Measurements from ENCODE around the gene SLC25A39.
"Not testable (repeated sequence)": the region's sequence is repeated elsewhere in the genome, so short reads cannot be mapped to it uniquely, and the experiment has no call there.

Gene SLC25A39

GRCh38 chr17:44334727-44335126 lies 10.1 kb upstream of the SLC25A39 start:
- in situ Hi-C loops (cut with HindIII; ENCODE audit: low sequenced_read_pairs): no loop called here
- no peak for DNase-seq (ENCODE audit: low read depth, low spot score)
- no peak for TF ChIP-seq CTCF (IDR thresholded peaks at IDR 0.05; ENCODE audit: low read depth, low read length)
- no peak overlapping the region for H3K4me3 ChIP-seq (ENCODE audit: low read depth, low read length)

DNA sequence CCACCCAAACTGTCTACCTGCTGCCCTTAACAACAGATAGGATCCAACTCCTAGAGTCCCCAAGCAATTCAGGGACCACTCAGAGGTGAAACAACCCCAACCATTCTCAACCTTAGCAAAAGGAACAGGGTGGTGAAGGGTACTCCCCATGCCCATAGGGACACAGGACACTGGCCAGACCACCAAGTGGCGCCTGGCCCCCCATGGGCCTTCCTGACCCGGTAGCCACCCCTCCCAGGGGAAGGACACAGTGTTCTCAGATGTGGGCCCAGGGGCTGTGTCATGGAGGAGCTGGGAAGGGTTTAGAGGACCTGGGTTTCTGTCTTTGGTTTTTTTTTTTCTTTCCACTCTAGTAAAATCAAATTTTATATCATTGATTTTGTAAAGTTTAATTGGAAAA lies 9.7 kb upstream of the SLC25A39 start:
- no peak for DNase-seq (ENCODE audit: low read depth, low spot score)
- in situ Hi-C loops (cut with HindIII; ENCODE audit: low sequenced_read_pairs): no loop called here
- no peak for TF ChIP-seq CTCF (IDR thresholded peaks at IDR 0.05; ENCODE audit: low read depth, low read length)
- no peak overlapping the region for H3K4me3 ChIP-seq (ENCODE audit: low read depth, low read length)

DNA sequence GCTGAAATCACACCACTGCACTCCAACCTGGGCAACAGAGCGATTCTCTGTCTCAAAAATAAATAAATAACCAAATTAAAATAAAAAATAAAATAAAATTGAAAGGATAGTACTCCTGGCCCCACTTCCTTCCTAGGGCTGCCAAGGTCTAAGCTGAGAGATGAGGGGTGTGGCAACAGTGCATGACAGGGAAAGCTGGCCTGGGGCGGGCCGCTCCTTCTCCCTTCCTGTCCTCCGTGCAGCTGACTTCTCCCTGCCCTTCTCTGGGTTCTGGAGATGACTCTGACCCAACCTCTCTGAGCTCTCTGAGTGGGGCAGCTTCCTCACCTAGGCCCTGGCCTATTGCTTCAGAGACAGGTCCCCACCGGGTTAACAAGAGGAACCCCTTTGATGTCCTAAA lies 8.7 kb upstream of the SLC25A39 start:
- no peak overlapping the region for H3K4me3 ChIP-seq (ENCODE audit: low read depth, low read length)
- no peak for DNase-seq (ENCODE audit: low read depth, low spot score)
- TF ChIP-seq CTCF (IDR thresholded peaks at IDR 0.05; ENCODE audit: low read depth, low read length): no peak
- in situ Hi-C loops (cut with HindIII; ENCODE audit: low sequenced_read_pairs): no loop called here

DNA sequence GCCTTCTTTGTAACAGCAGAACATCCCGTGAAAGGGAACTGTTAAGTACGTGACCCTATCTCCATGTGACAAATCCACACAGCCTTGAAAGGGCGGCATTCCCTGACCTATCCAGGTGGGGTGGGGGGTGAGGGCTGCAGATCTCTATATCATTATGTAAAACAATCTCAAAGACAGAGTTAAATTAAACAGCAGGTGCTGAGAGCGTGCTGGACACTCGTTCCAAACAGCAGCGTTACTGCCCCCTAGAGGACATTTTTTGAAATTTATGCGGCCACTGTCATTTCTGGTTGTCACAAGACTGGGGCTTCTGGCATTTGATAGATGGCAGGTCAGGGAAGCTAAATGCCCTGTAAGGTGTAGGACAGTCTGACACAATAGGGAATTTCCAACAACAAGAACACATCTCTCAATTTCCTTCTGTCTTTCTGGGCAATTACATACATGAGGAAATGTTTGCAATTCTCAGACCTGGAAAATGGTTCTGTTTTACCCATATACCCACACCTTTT lies 6.7 kb upstream of the SLC25A39 start:
- in situ Hi-C loops (cut with HindIII; ENCODE audit: low sequenced_read_pairs): no loop called here
- peak; percentile 70 for TF ChIP-seq CTCF (IDR thresholded peaks at IDR 0.05; ENCODE audit: low read depth, low read length)
- no peak overlapping the region for H3K4me3 ChIP-seq (ENCODE audit: low read depth, low read length)
- DNase-seq (ENCODE audit: low read depth, low spot score): peak; percentile 67

GRCh38 chr17:44330263-44330662 lies 5.6 kb upstream of the SLC25A39 start:
- H3K4me3 ChIP-seq (ENCODE audit: low read depth, low read length); in situ Hi-C loops (cut with HindIII; ENCODE audit: low sequenced_read_pairs); DNase-seq (ENCODE audit: low read depth, low spot score): not testable (repeated sequence)

DNA sequence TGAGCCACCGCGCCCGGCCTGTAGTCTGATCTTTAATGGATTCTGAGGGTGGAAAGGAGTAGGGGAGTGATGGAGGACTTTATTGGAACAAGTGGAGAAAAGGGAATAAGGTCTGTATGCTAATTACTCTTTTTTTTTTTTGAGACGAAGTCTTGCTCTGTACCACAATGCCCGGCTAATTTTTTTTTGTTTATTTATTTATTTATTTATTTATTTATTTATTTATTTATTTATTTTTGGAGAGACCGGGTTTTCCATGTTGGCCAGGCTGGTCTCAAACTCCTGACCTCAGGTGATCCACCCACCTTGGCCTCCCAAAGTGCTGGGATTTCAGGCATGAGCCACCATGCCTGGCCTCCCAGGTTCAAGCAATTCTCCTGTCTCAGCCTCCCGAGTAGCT lies 4.9 kb upstream of the SLC25A39 start:
- H3K4me3 ChIP-seq (ENCODE audit: low read depth, low read length); in situ Hi-C loops (cut with HindIII; ENCODE audit: low sequenced_read_pairs); DNase-seq (ENCODE audit: low read depth, low spot score): not testable (repeated sequence)

- no peak for TF ChIP-seq CTCF (IDR thresholded peaks at IDR 0.05; ENCODE audit: low read depth, low read length)
- H3K4me3 ChIP-seq (ENCODE audit: low read depth, low read length): no peak overlapping the region
- in situ Hi-C loops (cut with HindIII; ENCODE audit: low sequenced_read_pairs): no loop called here
- DNase-seq (ENCODE audit: low read depth, low spot score): no peak
Observed at GRCh38 chr17:44327715-44328449, 3.3 kb upstream of the SLC25A39 start.

Data from astrocyte of the spinal cord (primary cell).